Measurements from ENCODE around the gene MAST4.

Gene MAST4

GRCh38 chr5:67043796-67044511, 447.8 kb downstream of the MAST4 start:
- H3K4me3 ChIP-seq (ENCODE audit: low read length) = no peak overlapping the region
- no peak for DNase-seq (ENCODE audit: low read depth)
- no peak for TF ChIP-seq CTCF (IDR thresholded peaks at IDR 0.05; ENCODE audit: insufficient read depth, low read depth, low read length, missing control alignments)

GRCh38 chr5:67045816-67046740, 449.9 kb downstream of the MAST4 start:
- H3K4me3 ChIP-seq (ENCODE audit: low read length) = no peak overlapping the region
- DNase-seq (ENCODE audit: low read depth) = no peak
- no peak for TF ChIP-seq CTCF (IDR thresholded peaks at IDR 0.05; ENCODE audit: insufficient read depth, low read depth, low read length, missing control alignments)

GRCh38 chr5:67047160-67047559, 451.0 kb downstream of the MAST4 start:
- no peak overlapping the region for H3K4me3 ChIP-seq (ENCODE audit: low read length)
- no peak for TF ChIP-seq CTCF (IDR thresholded peaks at IDR 0.05; ENCODE audit: insufficient read depth, low read depth, low read length, missing control alignments)
- no peak for DNase-seq (ENCODE audit: low read depth)

GRCh38 chr5:67047616-67048015, 451.4 kb downstream of the MAST4 start:
- H3K4me3 ChIP-seq (ENCODE audit: low read length) = no peak overlapping the region
- TF ChIP-seq CTCF (IDR thresholded peaks at IDR 0.05; ENCODE audit: insufficient read depth, low read depth, low read length, missing control alignments) = no peak
- no peak for DNase-seq (ENCODE audit: low read depth)

GRCh38 chr5:67050125-67050524, 453.9 kb downstream of the MAST4 start:
- no peak overlapping the region for H3K4me3 ChIP-seq (ENCODE audit: low read length)
- peak; percentile 6 for TF ChIP-seq CTCF (IDR thresholded peaks at IDR 0.05; ENCODE audit: insufficient read depth, low read depth, low read length, missing control alignments)
- peak; percentile 32 for DNase-seq (ENCODE audit: low read depth)

- no peak overlapping the region for H3K4me3 ChIP-seq (ENCODE audit: low read length)
- TF ChIP-seq CTCF (IDR thresholded peaks at IDR 0.05; ENCODE audit: insufficient read depth, low read depth, low read length, missing control alignments) = no peak
Observed at GRCh38 chr5:67050635-67051034, 454.4 kb downstream of the MAST4 start.

More at GRCh38 chr5:67050635-67051034, 454.4 kb downstream of the MAST4 start:
- no peak for DNase-seq (ENCODE audit: low read depth)

All from epithelial cell of esophagus (primary cell).